ENCODE measurements around the gene SRL. TPM values are rescaled to one million over a fixed set of nuclear protein-coding genes. Genes with fewer than 3 reads are reported as not detected.
"Not testable (repeated sequence)": the region's sequence is repeated elsewhere in the genome, so short reads cannot be mapped to it uniquely, and the experiment has no call there.

Gene SRL
- total RNA-seq, 1 donor from 2014 or later = 1.2 TPM

DNA sequence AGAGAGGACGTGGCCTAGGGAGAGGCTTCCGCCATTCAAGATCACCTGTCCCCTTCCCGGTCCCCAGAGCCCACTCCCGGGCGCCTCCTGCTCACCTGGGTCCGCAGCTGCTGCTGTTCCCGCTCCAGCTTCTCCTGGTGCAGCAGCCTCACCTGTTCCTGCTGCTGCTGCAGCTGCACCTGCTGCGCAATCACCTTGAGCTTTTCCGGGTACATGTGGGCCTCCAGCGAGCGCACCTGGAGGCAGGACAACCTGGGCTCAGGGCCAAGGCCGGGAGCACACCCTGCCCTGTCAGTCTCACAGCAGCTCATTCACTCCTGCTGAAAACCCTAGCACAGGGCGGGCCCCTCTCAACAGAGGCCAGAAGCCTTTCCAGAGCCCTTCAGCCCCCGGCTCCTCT, 18.5 kb upstream of the SRL start:
- Mint-ChIP-seq H3K9me3 (no peaks in the 10 kb centered on the region), H3K36me3 (peaks cover 5% of the 10 kb centered on the region), H3K4me1 (ENCODE audit: unreplicated experiment) (peaks cover 11% of the 10 kb centered on the region), H3K27ac (no peak overlapping the region), H3K27me3 (no peaks in the 10 kb centered on the region), H3K4me3 (no peak overlapping the region)
- TF ChIP-seq, protein P1, sequence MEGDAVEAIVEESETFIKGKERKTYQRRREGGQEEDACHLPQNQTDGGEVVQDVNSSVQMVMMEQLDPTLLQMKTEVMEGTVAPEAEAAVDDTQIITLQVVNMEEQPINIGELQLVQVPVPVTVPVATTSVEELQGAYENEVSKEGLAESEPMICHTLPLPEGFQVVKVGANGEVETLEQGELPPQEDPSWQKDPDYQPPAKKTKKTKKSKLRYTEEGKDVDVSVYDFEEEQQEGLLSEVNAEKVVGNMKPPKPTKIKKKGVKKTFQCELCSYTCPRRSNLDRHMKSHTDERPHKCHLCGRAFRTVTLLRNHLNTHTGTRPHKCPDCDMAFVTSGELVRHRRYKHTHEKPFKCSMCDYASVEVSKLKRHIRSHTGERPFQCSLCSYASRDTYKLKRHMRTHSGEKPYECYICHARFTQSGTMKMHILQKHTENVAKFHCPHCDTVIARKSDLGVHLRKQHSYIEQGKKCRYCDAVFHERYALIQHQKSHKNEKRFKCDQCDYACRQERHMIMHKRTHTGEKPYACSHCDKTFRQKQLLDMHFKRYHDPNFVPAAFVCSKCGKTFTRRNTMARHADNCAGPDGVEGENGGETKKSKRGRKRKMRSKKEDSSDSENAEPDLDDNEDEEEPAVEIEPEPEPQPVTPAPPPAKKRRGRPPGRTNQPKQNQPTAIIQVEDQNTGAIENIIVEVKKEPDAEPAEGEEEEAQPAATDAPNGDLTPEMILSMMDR (conservative IDR thresholded peaks at IDR 0.05) = no peak
- DNase-seq (ENCODE audit: extremely low spot score, unreplicated experiment) = no peak

DNA sequence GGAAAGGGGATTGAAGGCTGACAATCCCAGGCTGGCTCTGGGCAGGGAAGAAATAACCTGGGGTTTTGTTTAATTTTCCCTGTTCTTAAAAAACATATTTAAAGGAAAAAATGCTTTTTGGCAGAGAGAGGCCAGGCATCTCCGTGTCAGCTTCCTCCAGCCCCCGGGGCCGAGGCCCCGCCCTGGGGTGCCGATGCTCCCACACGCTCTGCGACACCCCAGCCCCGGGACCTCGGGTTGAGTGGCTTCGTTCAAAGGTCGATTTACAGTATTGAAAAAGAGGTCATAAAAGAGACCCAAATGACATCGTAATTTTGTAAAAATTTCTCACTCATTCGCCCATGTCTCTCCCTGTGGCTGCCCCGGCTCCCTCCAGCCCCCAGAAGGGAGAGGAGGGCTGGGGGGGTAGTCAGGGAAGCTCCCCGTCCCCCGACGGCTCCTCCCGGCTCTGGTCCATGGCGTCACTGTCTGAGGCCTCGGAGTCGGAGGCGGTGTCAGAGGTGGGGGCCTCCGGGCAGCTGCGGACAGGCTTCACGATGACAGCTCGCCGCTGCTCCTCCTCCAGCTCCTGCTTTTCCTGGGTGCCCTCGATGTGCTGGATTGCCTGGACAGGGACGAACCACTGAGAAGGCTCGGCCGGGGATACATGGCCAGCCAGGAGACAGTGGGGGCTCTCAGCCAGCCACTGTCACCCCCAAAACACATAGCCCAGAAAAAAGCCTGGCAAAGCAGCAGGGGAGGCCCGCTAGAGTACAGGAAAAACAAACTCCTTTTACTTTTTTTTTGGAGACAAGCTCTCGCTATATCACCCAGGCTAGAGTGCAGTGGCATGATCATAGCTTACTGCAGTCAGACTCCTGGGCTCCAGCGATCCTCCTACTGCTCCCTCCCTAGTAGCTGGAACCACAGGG, 16.0 kb upstream of the SRL start:
- no peak overlapping the region for H3K4me3 Mint-ChIP-seq
- no peak overlapping the region for H3K27ac Mint-ChIP-seq
- H3K27me3 Mint-ChIP-seq = no peaks in the 10 kb centered on the region
- TF ChIP-seq, protein P1 (conservative IDR thresholded peaks at IDR 0.05) = no peak
- no peaks in the 10 kb centered on the region for H3K9me3 Mint-ChIP-seq
- peaks cover 9% of the 10 kb centered on the region for H3K36me3 Mint-ChIP-seq
- peaks cover 12% of the 10 kb centered on the region for H3K4me1 Mint-ChIP-seq (ENCODE audit: unreplicated experiment)
- DNase-seq (ENCODE audit: extremely low spot score, unreplicated experiment) = no peak

DNA sequence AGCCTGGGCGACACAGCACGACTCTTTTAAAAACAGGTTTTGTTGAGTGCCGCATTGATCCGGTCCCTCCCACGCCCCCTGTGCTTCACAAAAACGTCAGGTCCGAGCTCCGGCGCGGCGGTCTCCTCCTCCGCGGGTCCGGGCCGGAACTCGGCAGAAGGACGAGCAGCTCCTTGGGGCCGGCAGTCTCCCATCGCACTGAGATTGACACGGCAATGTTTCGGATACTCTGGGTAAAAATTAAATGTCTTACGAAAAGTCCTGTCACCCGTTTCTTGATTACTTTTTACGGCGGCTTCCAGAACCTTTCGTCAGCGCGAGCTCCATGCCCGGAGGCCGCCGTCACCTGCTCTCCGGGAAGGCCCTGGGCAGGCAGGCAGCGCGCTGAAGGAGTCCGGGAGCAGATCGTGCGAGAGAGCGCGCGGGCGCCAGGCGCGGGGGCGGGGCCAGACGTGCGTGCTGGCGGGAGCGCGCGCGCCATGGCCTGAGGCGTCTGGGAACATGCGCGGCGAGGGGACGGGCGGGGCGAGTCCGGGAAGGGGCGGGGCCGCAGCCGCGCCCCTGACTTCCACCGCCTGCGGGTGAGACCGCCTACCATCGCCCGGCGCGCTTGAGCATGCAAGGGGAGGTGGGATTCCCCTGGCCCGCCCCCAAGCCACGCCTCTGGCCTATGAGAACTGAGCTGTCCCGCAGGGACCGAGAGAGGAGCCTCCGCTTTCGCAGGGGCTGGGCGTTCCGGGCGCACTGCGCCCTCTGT, 11.7 kb upstream of the SRL start:
- Mint-ChIP-seq H3K4me1 (ENCODE audit: unreplicated experiment) (peaks cover 7% of the 10 kb centered on the region), H3K36me3 (peaks cover 4% of the 10 kb centered on the region), H3K27me3 (no peaks in the 10 kb centered on the region), H3K27ac (peak overlapping the region; percentile 96), H3K4me3 (peak overlapping the region; percentile 95), H3K9me3 (no peaks in the 10 kb centered on the region)
- TF ChIP-seq, protein P1 (conservative IDR thresholded peaks at IDR 0.05) = no peak
- DNase-seq (ENCODE audit: extremely low spot score, unreplicated experiment) = peak; percentile 100

DNA sequence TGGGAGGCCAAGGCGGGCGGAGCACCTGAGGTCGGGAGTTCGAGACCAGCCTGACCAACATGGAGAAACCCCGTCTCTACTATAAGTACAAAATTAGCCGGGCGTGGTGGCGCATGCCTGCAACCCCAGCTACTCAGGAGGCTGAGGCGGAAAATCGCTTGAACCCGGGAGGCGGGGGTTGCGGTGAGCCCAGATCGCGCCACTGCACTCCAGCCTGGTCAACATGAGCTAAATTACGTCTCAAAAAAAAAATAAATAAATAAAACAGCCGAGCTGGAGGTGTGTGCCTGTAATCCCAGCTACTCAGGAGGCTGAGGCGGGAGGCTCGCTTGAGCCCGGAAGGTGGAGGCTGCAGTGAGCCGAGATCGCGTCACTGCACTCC, 11.1 kb upstream of the SRL start:
- H3K36me3 Mint-ChIP-seq; H3K4me1 Mint-ChIP-seq (ENCODE audit: unreplicated experiment): not testable (repeated sequence)
- H3K27ac Mint-ChIP-seq = peak overlapping the region; percentile 96

DNA sequence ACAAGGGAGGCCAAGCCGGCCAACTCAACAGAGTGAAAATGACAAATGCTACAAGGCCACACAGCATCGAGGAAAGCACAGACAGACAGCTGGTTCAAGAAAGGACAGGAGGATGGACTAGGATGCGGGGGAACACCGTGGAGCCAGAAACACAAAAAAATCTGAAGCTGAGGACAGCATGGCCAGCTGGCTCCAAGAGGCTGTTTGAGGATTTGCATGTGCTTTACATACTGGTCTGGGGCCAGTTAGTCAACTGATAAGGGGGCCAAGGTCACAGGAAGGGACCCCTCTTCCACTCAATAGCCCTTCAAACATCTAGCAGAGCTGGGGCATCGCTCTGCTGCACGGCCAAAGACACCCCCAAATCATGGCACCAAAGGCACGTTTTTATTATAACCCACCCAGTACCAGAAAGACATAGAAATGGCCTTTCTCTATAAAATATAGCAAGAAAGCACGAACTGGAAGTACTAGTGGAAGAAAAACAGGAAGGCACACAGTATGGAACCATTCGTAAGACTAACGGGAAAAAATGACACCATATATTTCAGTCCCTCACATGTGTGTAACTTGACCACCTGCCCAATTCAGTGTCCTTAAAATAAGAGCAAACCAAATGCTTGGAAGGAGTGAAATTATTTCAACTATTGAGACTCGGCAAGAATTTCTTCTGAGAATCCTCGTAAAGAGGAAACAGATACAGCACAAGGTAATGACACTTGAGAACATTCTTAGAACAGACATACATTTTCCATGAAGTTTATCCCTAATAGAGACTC, 7.8 kb upstream of the SRL start:
- peaks cover 4% of the 10 kb centered on the region for H3K36me3 Mint-ChIP-seq
- TF ChIP-seq, protein P1 (conservative IDR thresholded peaks at IDR 0.05) = no peak
- no peaks in the 10 kb centered on the region for H3K27me3 Mint-ChIP-seq
- H3K9me3 Mint-ChIP-seq = no peaks in the 10 kb centered on the region
- peak overlapping the region; percentile 37 for H3K4me3 Mint-ChIP-seq
- no peak overlapping the region for H3K27ac Mint-ChIP-seq
- no peak for DNase-seq (ENCODE audit: extremely low spot score, unreplicated experiment)
- peaks cover 11% of the 10 kb centered on the region for H3K4me1 Mint-ChIP-seq (ENCODE audit: unreplicated experiment)

More for the DNA sequence above, 11.1 kb upstream of the SRL start:
- H3K27me3 Mint-ChIP-seq; H3K9me3 Mint-ChIP-seq; DNase-seq (ENCODE audit: extremely low spot score, unreplicated experiment): not testable (repeated sequence)
- H3K4me3 Mint-ChIP-seq = peak overlapping the region; percentile 95

All from type B pancreatic cell (in vitro differentiated cells).